DOHH2 (cell line): Measurements from ENCODE around the gene CHST13.

Experiments
- H3F3A ChIP-seq: fragments of 200-600 bp; sonication (generic), shearing (Covaris generic); 2 replicates; pipeline ENCODE4 v1.6.0; 2016; ENCODE audit warnings: antibody characterized with exemption, mild to moderate bottlenecking; ENCODE audit not compliant: control insufficient read depth, insufficient read depth
- H3K27ac ChIP-seq: fragments of 200-600 bp; sonication (generic); 2 replicates; pipeline ENCODE4 v1.5.1; 2014; ENCODE audit warnings: low read depth, mild to moderate bottlenecking, low read length, moderate library complexity
- H3K27me3 ChIP-seq: fragments of 200-600 bp; sonication (generic); 2 replicates; pipeline ENCODE4 v1.6.1; 2014; ENCODE audit warnings: mild to moderate bottlenecking, low read length, mixed read lengths; ENCODE audit not compliant: control insufficient read depth
- H3K36me3 ChIP-seq: fragments of 200-600 bp; sonication (generic); 2 replicates; pipeline ENCODE4 v1.6.1; 2014; ENCODE audit warnings: mild to moderate bottlenecking, low read length, moderate library complexity, mixed read lengths; ENCODE audit not compliant: control insufficient read depth
- H3K4me1 ChIP-seq: fragments of 200-600 bp; sonication (generic); 2 replicates; pipeline ENCODE4 v1.6.1; 2014; ENCODE audit warnings: mild to moderate bottlenecking, low read length, mixed read lengths; ENCODE audit not compliant: control insufficient read depth
- H3K4me2 ChIP-seq: fragments of 200-600 bp; sonication (generic); 2 replicates; pipeline ENCODE4 v1.6.0; 2014; ENCODE audit warnings: mild to moderate bottlenecking, low read length, moderate library complexity
- H3K4me3 ChIP-seq: fragments of 200-600 bp; sonication (generic); 2 replicates; pipeline ENCODE4 v1.5.1; 2014; ENCODE audit warnings: mild to moderate bottlenecking, low read length, mixed read lengths
- H3K79me2 ChIP-seq: fragments of 200-600 bp; sonication (generic); 2 replicates; pipeline ENCODE4 v1.6.1; 2014; ENCODE audit warnings: mild to moderate bottlenecking, low read length, mixed read lengths; ENCODE audit not compliant: control insufficient read depth
- H3K9me2 ChIP-seq: fragments of 200-600 bp; sonication (generic); replicated peaks from 2 replicates; pipeline ENCODE4 v1.6.1; 2014; ENCODE audit warnings: mild to moderate bottlenecking, low read length, mixed read lengths; ENCODE audit not compliant: control insufficient read depth
- H3K9me3 ChIP-seq: fragments of 200-600 bp; sonication (generic); 2 replicates; pipeline ENCODE4 v1.6.1; 2014; ENCODE audit warnings: antibody characterized with exemption, low read length, mixed read lengths; ENCODE audit not compliant: control insufficient read depth, insufficient read depth
- H4K20me1 ChIP-seq: fragments of 200-600 bp; sonication (generic); 2 replicates; pipeline ENCODE4 v1.6.0; 2014; ENCODE audit warnings: low read depth, mild to moderate bottlenecking, antibody characterized with exemption, low read length, moderate library complexity; ENCODE audit not compliant: control insufficient read depth, insufficient read depth
- EZH2phosphoT487 ChIP-seq: fragments of 200-600 bp; sonication (generic); IDR thresholded peaks from 2 replicates; pipeline ENCODE4 v1.6.1; 2017; ENCODE audit warnings: borderline replicate concordance, mild to moderate bottlenecking, antibody characterized with exemption, low read length, moderate library complexity, mixed read lengths
- TF ChIP-seq, protein P1 (sequence below): fragments of 200-600 bp; sonication (generic); IDR thresholded peaks from one replicate; pipeline ENCODE4 v1.5.1; 2014; ENCODE audit warnings: antibody characterized with exemption, mild to moderate bottlenecking, low read depth, low read length; ENCODE audit not compliant: poor library complexity, severe bottlenecking

CHST13 gene

DNA sequence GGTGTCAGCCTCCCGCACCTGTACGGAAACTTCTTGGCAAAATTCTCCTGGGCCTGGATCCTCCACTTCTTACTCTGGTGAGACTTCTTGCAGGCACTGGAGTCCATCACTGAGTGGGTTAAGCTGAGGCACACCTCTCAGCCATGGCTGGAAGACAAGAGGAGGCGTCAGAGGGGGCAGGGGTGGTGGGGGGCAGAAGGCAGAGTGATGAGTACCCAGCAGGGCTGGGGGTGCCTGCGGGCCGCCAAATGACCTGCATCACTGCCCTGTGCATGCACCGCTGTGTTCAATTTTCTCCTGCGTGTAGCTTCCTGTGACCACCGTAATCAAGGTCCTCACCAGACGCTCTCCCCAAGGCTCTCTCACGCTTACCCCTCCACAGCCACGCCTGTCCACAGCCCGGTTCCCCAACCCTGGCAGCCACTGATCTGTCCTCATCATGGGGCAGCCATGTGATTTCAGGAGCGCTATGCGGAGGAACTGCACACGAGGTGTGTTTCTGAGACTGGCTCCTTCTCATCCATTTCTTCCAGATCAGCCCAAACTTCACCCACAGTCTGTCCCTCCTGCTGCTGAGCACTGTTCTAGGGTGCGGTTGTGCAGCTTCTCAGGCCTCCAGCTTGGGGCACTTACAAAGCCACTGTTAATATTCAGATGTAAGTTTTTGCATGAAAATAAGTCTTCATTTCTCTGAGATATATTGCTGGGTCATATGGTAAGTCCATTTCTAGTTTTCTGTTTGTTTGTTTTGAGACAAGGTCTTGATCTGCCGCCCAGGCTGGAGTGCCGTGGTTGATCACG, 29.5 kb downstream of the CHST13 start:
- H3K9me3 ChIP-seq, result no peaks in the 10 kb centered on the region
- no peak overlapping the region for H3K4me3 ChIP-seq
- no peaks in the 10 kb centered on the region for H3K9me2 ChIP-seq
- no peak for TF ChIP-seq EZH2phosphoT487
- TF ChIP-seq, protein P1, sequence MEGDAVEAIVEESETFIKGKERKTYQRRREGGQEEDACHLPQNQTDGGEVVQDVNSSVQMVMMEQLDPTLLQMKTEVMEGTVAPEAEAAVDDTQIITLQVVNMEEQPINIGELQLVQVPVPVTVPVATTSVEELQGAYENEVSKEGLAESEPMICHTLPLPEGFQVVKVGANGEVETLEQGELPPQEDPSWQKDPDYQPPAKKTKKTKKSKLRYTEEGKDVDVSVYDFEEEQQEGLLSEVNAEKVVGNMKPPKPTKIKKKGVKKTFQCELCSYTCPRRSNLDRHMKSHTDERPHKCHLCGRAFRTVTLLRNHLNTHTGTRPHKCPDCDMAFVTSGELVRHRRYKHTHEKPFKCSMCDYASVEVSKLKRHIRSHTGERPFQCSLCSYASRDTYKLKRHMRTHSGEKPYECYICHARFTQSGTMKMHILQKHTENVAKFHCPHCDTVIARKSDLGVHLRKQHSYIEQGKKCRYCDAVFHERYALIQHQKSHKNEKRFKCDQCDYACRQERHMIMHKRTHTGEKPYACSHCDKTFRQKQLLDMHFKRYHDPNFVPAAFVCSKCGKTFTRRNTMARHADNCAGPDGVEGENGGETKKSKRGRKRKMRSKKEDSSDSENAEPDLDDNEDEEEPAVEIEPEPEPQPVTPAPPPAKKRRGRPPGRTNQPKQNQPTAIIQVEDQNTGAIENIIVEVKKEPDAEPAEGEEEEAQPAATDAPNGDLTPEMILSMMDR, result no peak
- H3K36me3 ChIP-seq, result no peaks in the 10 kb centered on the region
- no peaks in the 10 kb centered on the region for H3F3A ChIP-seq
- no peaks in the 10 kb centered on the region for H3K4me1 ChIP-seq
- no peak overlapping the region for H3K4me2 ChIP-seq
- no peaks in the 10 kb centered on the region for H3K79me2 ChIP-seq
- no peak overlapping the region for H3K27ac ChIP-seq
- H3K27me3 ChIP-seq, result no peaks in the 10 kb centered on the region
- H4K20me1 ChIP-seq, result no peaks in the 10 kb centered on the region

DNA sequence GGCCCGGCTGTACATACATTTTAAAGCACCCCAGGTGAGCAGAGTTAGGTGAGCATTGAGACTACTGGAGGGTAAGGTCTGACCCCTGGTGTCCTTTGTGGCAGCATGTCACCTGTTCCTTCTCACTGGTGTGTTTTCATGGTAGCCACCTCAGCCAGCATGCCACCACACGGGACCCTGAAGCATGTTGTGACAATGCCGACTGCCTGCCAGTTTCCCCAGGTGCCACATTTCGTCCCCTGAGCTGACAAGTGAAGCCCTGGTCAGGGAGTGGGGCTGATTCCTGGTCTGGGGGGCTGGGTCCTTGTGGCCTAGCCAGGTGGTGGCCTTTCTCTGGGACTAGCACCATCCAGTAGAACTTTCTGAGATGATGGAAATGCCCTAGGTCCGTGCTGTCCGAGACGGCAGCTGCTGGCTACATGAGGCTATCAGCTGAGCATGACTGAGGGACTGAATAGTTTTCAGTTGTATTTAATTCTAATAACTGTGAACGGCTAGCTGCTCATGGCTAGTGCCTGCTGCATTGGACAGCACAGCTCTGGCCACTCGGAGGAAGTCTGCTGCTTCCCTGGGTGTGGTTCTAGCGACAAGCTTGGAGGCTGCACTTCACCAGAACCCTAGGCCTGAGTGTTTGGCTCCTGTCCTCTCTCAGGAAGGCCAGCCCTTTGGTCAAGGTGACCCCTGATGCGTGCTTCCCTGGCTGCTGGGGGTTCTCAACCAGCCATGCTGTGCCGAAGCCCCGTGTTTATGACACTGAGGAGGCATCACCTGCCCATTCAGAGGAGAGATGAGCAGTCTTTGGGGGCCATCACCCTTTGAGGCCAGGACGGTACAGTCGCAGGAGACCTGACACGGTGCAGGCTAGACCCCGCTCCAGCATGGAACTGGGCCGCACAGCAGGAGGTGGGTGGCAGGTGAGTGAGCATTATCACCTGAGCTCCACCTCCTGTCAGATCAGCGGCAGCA, 30.9 kb downstream of the CHST13 start:
- Histone ChIP-seq H4K20me1 (no peaks in the 10 kb centered on the region), H3K9me2 (no peaks in the 10 kb centered on the region), H3K36me3 (no peaks in the 10 kb centered on the region), H3K9me3 (no peaks in the 10 kb centered on the region), H3K4me2 (no peak overlapping the region), H3K4me3 (no peak overlapping the region), H3K79me2 (no peaks in the 10 kb centered on the region), H3F3A (no peaks in the 10 kb centered on the region), H3K27me3 (no peaks in the 10 kb centered on the region), H3K4me1 (no peaks in the 10 kb centered on the region), H3K27ac (no peak overlapping the region)
- TF ChIP-seq EZH2phosphoT487, result no peak
- TF ChIP-seq, protein P1, result no peak

DNA sequence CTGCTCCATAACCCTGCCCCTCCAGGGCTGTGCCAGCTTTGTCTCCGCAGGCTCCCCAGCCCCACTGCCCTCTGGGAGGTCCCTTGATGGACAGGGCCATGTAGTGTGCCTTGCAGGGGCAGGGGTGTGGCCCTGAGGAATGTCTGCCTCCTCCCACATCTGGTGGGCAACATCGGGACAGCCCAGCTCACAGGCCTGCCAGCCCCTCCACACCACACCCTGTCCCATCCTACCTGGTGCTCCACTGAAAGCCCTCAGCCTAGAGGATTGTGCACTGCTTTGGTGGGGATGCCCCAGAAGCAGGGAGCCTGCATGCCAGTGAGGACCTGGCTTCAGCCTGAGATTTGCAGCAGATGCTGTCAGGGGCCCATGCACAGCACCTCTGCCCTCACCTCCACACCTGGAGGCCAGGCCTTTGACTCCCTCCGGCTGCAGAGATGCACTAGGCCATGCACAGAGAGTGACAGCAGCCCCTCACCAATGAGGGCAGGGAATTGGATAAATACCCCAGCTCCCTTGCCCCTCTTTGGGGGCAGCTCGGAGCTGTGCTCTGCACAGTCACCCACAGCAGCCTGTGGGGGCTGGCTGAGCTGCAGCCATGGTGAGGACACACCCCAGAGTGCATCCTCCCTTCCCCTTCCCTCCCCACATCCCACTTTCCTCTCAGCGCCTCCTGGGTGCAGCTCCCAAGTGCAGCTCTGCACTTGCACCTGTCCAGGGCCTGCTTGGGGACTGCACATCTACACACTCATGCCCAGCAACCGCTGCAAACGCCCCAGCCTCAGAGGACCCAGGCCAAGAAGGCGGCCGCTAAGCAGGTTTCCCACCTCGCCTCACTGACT, 32.1 kb downstream of the CHST13 start:
- Histone ChIP-seq H3K79me2 (no peaks in the 10 kb centered on the region), H3K4me1 (no peaks in the 10 kb centered on the region), H4K20me1 (no peaks in the 10 kb centered on the region), H3K9me2 (no peaks in the 10 kb centered on the region), H3K27me3 (0 out of 2 replicates have a peak, but pooled peaks cover 2% of the 10 kb centered on the region), H3K4me3 (no peak overlapping the region), H3K36me3 (no peaks in the 10 kb centered on the region), H3K9me3 (no peaks in the 10 kb centered on the region), H3K4me2 (no peak overlapping the region), H3F3A (no peaks in the 10 kb centered on the region), H3K27ac (no peak overlapping the region)
- TF ChIP-seq EZH2phosphoT487, result no peak
- TF ChIP-seq, protein P1, result no peak
